Raji (cell line): ENCODE results near the gene SRC.

ENCODE experiments used
- POLR2A ChIP-seq: IDR thresholded peaks from 2 replicates; pipeline ENCODE4 v1.6.1; 2011; ENCODE audit warnings: low read depth, low read length, control low read depth; ENCODE audit not compliant: insufficient read depth

The SRC gene

GRCh38 chr20:37431786-37432185, 85.8 kb downstream of the SRC start:
- no peak for TF ChIP-seq POLR2A

- no peak for TF ChIP-seq POLR2A
These were observed 86.7 kb downstream of the SRC start for GRCh38 chr20:37432606-37433005.

GRCh38 chr20:37435607-37436006, 89.7 kb downstream of the SRC start:
- no peak for TF ChIP-seq POLR2A

GRCh38 chr20:37436527-37437186, 90.7 kb downstream of the SRC start:
- TF ChIP-seq POLR2A = no peak

GRCh38 chr20:37437676-37438075, 91.7 kb downstream of the SRC start:
- no peak for TF ChIP-seq POLR2A

GRCh38 chr20:37438464-37439222, 92.7 kb downstream of the SRC start:
- TF ChIP-seq POLR2A = no peak

- TF ChIP-seq POLR2A = no peak
These were observed 93.4 kb downstream of the SRC start for GRCh38 chr20:37439223-37439933.

- TF ChIP-seq POLR2A = no peak
These were observed 95.1 kb downstream of the SRC start for GRCh38 chr20:37441023-37441422.

- no peak for TF ChIP-seq POLR2A
These were observed 96.6 kb downstream of the SRC start for GRCh38 chr20:37442547-37442946.

- no peak for TF ChIP-seq POLR2A
These were observed 97.0 kb downstream of the SRC start for GRCh38 chr20:37442986-37443385.

- TF ChIP-seq POLR2A = no peak
These were observed 97.7 kb downstream of the SRC start for GRCh38 chr20:37443596-37443995.

- no peak for TF ChIP-seq POLR2A
These were observed 99.1 kb downstream of the SRC start for GRCh38 chr20:37445041-37445440.

GRCh38 chr20:37446286-37447032, 100.5 kb downstream of the SRC start:
- TF ChIP-seq POLR2A = no peak

GRCh38 chr20:37447688-37448087, 101.7 kb downstream of the SRC start:
- TF ChIP-seq POLR2A = no peak

GRCh38 chr20:37449276-37449675, 103.3 kb downstream of the SRC start:
- TF ChIP-seq POLR2A = no peak
